Endothelial cell (in vitro differentiated cells): Measurements from ENCODE around the gene EFCAB9. TPM values are rescaled to one million over a fixed set of nuclear protein-coding genes. Genes with fewer than 3 reads are reported as not detected.

Experiments used
- DNase-seq: peaks from one replicate; pipeline ENCODE4 v3.0.0; 2021; ENCODE audit warnings: low spot score
- H3K27ac Mint-ChIP-seq: one replicate; pipeline ENCODE4 v1.8.0; 2021; ENCODE audit warnings: mixed read lengths, inconsistent platforms; ENCODE audit not compliant: unreplicated experiment
- H3K27me3 Mint-ChIP-seq: one replicate; pipeline ENCODE4 v1.8.0; 2021; ENCODE audit warnings: mild to moderate bottlenecking, moderate library complexity, mixed read lengths, inconsistent platforms; ENCODE audit not compliant: unreplicated experiment
- H3K36me3 Mint-ChIP-seq: one replicate; pipeline ENCODE4 v1.8.0; 2021; ENCODE audit warnings: mild to moderate bottlenecking, low read depth, mixed read lengths, inconsistent platforms; ENCODE audit not compliant: unreplicated experiment
- H3K4me1 Mint-ChIP-seq: one replicate; pipeline ENCODE4 v1.8.0; 2021; ENCODE audit warnings: mild to moderate bottlenecking, mixed read lengths, inconsistent platforms; ENCODE audit not compliant: unreplicated experiment
- H3K4me3 Mint-ChIP-seq: one replicate; pipeline ENCODE4 v1.8.0; 2021; ENCODE audit warnings: mild to moderate bottlenecking, mixed read lengths, inconsistent platforms; ENCODE audit not compliant: unreplicated experiment
- H3K9me3 Mint-ChIP-seq: one replicate; pipeline ENCODE4 v1.8.0; 2021; ENCODE audit warnings: mixed read lengths, inconsistent platforms; ENCODE audit not compliant: unreplicated experiment
- total RNA-seq: library from RNA; stranded (reverse); fragmentation: NEBNext Ultra II Directional; extraction: Animal tissue kit (Norgen Biotek cat#: 25700); gene quantifications from one replicate; pipeline ENCODE4 v1.2.1, GENCODE V29; 2021; ENCODE audit not compliant: unreplicated experiment
- TF ChIP-seq, protein P1 (sequence below): fragments of 200-600 bp; sonication (generic); IDR thresholded peaks from one replicate; pipeline ENCODE4 v1.5.0; 2021; ENCODE audit warnings: antibody characterized with exemption; ENCODE audit not compliant: unreplicated experiment

EFCAB9 gene
- total RNA-seq, 1 donor from 2014 or later: not detected

DNA sequence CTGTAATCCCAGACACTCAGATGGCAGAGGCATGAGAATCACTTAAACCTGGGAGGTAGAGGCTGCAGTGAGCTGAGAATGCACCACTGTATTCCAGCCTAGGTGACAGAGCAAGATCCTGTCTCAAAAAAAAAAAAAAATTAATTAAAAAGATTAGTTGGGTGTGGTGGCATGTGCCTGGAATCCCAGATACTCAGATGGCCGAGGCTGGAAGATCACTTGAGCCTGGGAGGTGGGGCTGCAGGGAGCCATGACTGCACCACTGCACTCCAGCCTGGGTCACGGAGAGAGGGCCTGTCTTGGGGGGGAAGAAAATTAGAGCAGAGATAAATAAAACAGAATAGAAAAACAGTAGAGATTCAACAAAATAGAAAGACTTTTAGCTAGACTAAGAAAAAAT is 54.7 kb downstream of the EFCAB9 start:
- no peak overlapping the region for H3K27ac Mint-ChIP-seq
- H3K4me1 Mint-ChIP-seq: no peaks in the 10 kb centered on the region
- H3K27me3 Mint-ChIP-seq: no peaks in the 10 kb centered on the region
- H3K9me3 Mint-ChIP-seq: no peaks in the 10 kb centered on the region
- no peak overlapping the region for H3K4me3 Mint-ChIP-seq
- DNase-seq: no peak
- TF ChIP-seq, protein P1, sequence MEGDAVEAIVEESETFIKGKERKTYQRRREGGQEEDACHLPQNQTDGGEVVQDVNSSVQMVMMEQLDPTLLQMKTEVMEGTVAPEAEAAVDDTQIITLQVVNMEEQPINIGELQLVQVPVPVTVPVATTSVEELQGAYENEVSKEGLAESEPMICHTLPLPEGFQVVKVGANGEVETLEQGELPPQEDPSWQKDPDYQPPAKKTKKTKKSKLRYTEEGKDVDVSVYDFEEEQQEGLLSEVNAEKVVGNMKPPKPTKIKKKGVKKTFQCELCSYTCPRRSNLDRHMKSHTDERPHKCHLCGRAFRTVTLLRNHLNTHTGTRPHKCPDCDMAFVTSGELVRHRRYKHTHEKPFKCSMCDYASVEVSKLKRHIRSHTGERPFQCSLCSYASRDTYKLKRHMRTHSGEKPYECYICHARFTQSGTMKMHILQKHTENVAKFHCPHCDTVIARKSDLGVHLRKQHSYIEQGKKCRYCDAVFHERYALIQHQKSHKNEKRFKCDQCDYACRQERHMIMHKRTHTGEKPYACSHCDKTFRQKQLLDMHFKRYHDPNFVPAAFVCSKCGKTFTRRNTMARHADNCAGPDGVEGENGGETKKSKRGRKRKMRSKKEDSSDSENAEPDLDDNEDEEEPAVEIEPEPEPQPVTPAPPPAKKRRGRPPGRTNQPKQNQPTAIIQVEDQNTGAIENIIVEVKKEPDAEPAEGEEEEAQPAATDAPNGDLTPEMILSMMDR: no peak
- peaks cover 12% of the 10 kb centered on the region for H3K36me3 Mint-ChIP-seq

DNA sequence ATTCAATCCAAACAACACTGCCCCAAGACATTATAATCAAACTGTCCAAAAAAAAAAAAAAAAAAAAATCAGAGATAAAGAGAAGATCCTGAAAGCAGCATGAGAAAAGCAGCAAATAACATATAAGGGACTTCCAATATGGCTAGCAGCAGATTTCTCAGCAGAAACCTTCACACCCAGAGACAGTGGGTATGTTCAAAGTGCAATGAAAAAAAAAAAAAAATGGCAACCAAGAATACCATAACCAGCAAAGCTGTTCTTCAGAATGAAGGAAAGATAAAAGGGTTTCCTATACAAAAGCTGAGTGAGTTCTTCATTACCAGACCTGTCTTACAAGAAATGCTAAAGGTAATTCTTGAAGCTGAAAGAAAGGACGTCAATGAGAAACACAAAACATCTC is 57.4 kb downstream of the EFCAB9 start:
- no peak overlapping the region for H3K4me3 Mint-ChIP-seq
- H3K4me1 Mint-ChIP-seq: no peaks in the 10 kb centered on the region
- TF ChIP-seq, protein P1: no peak
- H3K27me3 Mint-ChIP-seq: peaks cover 1% of the 10 kb centered on the region
- peaks cover 25% of the 10 kb centered on the region for H3K36me3 Mint-ChIP-seq
- H3K27ac Mint-ChIP-seq: no peak overlapping the region
- no peak for DNase-seq
- H3K9me3 Mint-ChIP-seq: no peaks in the 10 kb centered on the region

DNA sequence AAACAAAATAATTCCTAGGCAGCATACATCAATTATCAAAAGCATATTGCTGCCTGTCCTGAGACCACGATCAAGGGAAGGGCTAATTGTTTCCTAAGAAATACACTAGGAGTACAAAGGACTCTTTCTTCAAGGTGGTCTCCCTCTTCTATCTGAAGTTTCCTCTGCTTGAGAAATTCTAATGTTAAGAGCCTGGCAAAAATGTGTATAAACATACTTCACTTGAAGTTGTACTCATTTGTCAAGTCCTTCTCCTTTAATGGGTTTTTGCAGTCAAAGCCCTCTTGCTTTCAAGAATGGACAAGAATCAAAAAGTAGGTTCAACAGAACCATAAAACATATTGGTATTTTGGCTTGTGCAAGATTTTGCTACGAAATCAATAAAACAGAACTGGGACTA is 58.5 kb downstream of the EFCAB9 start:
- H3K9me3 Mint-ChIP-seq: no peaks in the 10 kb centered on the region
- DNase-seq: no peak
- peaks cover 1% of the 10 kb centered on the region for H3K27me3 Mint-ChIP-seq
- H3K4me1 Mint-ChIP-seq: no peaks in the 10 kb centered on the region
- H3K27ac Mint-ChIP-seq: no peak overlapping the region
- H3K36me3 Mint-ChIP-seq: peaks cover 32% of the 10 kb centered on the region
- TF ChIP-seq, protein P1: no peak
- no peak overlapping the region for H3K4me3 Mint-ChIP-seq

Other genes starting within 250 kb of the EFCAB9 start
- gene FBXW11, start 187.5 kb upstream of the EFCAB9 start, total RNA-seq: 62.0 TPM
- 69.3 TPM for gene STK10, start 5.9 kb upstream of the EFCAB9 start, total RNA-seq
- gene UBTD2, start 89.6 kb downstream of the EFCAB9 start, total RNA-seq: 38.8 TPM